OCI-LY7 (cell line): ENCODE measurements around the gene CIROP. TPM values are rescaled to one million over a fixed set of nuclear protein-coding genes. Genes with fewer than 3 reads are reported as not detected.

ENCODE experiments used
- BruUV-seq: library from RNA; stranded (reverse); fragments of 400-500 nt; replicated peaks from 2 replicates; lab custom pipeline; 2021; lab: Mats Ljungman, UMichigan
- CTCF ChIA-PET: fragments of 300-600 bp; sonication (Branson Sonifier 250); formaldehyde crosslinking; loops from one replicate; lab custom pipeline; 2022; ENCODE audit warnings: antibody characterized with exemption; ENCODE audit not compliant: unreplicated experiment; lab: Charles Lee
- POLR2A ChIA-PET: fragments of 300-600 bp; sonication (Branson Sonifier 250); formaldehyde crosslinking; loops from one replicate; lab custom pipeline; 2022; ENCODE audit warnings: antibody characterized with exemption; lab: Charles Lee
- DNase-seq: peaks from one replicate; pipeline ENCODE4 v3.0.0-alpha.2; 2015; ENCODE audit warnings: low spot score
- H2AFZ ChIP-seq: fragments of 200-600 bp; sonication (generic), shearing (Covaris generic); 2 replicates; pipeline ENCODE4 v1.6.1; 2014; ENCODE audit warnings: mild to moderate bottlenecking, antibody characterized with exemption, low read length, moderate library complexity
- H3K27ac ChIP-seq: fragments of 200-600 bp; sonication (generic); 2 replicates; pipeline ENCODE4 v1.5.1; 2014; ENCODE audit warnings: mixed run types, low read depth, mild to moderate bottlenecking, moderate library complexity, low read length, inconsistent platforms; ENCODE audit not compliant: poor library complexity, severe bottlenecking
- H3K36me3 ChIP-seq: fragments of 200-600 bp; sonication (generic); 2 replicates; pipeline ENCODE4 v1.6.1; 2014; ENCODE audit warnings: mild to moderate bottlenecking, antibody characterized with exemption, low read length, moderate library complexity, mixed read lengths; ENCODE audit not compliant: insufficient read depth
- H3K4me1 ChIP-seq: fragments of 200-600 bp; sonication (generic); 2 replicates; pipeline ENCODE4 v1.5.1; 2014; ENCODE audit warnings: mild to moderate bottlenecking, low read length; ENCODE audit not compliant: insufficient read depth, poor library complexity, severe bottlenecking
- H3K4me2 ChIP-seq: fragments of 200-600 bp; sonication (generic); 2 replicates; pipeline ENCODE4 v1.6.1; 2014; ENCODE audit warnings: mild to moderate bottlenecking, low read length
- H3K4me3 ChIP-seq: fragments of 200-600 bp; sonication (generic); 2 replicates; pipeline ENCODE4 v1.5.1; 2014; ENCODE audit warnings: mild to moderate bottlenecking, low read depth, low read length; ENCODE audit not compliant: poor library complexity, severe bottlenecking
- H3K79me2 ChIP-seq: fragments of 200-600 bp; sonication (generic); 2 replicates; pipeline ENCODE4 v1.6.1; 2016; ENCODE audit warnings: low read depth, mild to moderate bottlenecking, low read length, moderate library complexity, mixed read lengths; ENCODE audit not compliant: insufficient read depth
- H3K9me2 ChIP-seq: fragments of 200-600 bp; sonication (generic); 2 replicates; pipeline ENCODE4 v1.6.1; 2016; ENCODE audit warnings: mild to moderate bottlenecking, low read length, mixed read lengths; ENCODE audit not compliant: insufficient read depth
- H3K9me3 ChIP-seq: fragments of 200-600 bp; sonication (generic); 2 replicates; pipeline ENCODE4 v1.6.1; 2014; ENCODE audit warnings: mild to moderate bottlenecking, mixed run types, low read length, mixed read lengths
- H4K20me1 ChIP-seq: fragments of 200-600 bp; sonication (generic); 2 replicates; pipeline ENCODE4 v1.6.1; 2014; ENCODE audit warnings: mild to moderate bottlenecking, antibody characterized with exemption, low read length, moderate library complexity, mixed read lengths; ENCODE audit not compliant: insufficient read depth
- CTCF ChIP-seq: fragments of 200-600 bp; sonication (generic); conservative IDR thresholded peaks from 2 replicates; pipeline ENCODE4 v1.5.1; 2014; ENCODE audit warnings: mild to moderate bottlenecking, antibody characterized with exemption, low read length, moderate library complexity, mixed read lengths
- EZH2phosphoT487 ChIP-seq: fragments of 200-600 bp; sonication (generic); IDR thresholded peaks from 2 replicates; pipeline ENCODE4 v1.6.1; 2018; ENCODE audit warnings: low read depth, borderline replicate concordance, mild to moderate bottlenecking, mixed run types, antibody characterized with exemption, low read length, moderate library complexity, mixed read lengths
- intact Hi-C: fragments of 100-400 bp; cut with micrococcal nuclease; formaldehyde crosslinking; loops from one replicate; pipeline ENCODE4 v1.10.0; 2022; ENCODE audit not compliant: unreplicated experiment
- total RNA-seq, 2 experiments: library from RNA; depleted of rRNA in 1 of 2; stranded (reverse); fragments of >200 nt in 1 of 2; shearing (Covaris generic) in 1 of 2; gene quantifications; 2 replicates each; pipeline ENCODE4 v1.2.3, GENCODE V29; 2014 to 2022

Gene CIROP
- total RNA-seq, 2 experiments from 2014 or later, result not detected

- DNase-seq, result peak; percentile 72
- Histone ChIP-seq H3K9me3 (no peaks in the 10 kb centered on the region), H3K4me3 (peak within 1 kb of the TSS; percentile 62), H3K9me2 (no peaks in the 10 kb centered on the region), H3K36me3 (peaks cover 36% of the 10 kb centered on the region), H3K4me1 (peaks cover 27% of the 10 kb centered on the region), H3K27ac (no peak within 1 kb of the TSS), H4K20me1 (no peaks in the 10 kb centered on the region), H2AFZ (0 out of 2 replicates have a peak within 1 kb of the TSS, but pooled peaks have one; percentile 36), H3K4me2 (peak within 1 kb of the TSS; percentile 85), H3K79me2 (no peaks in the 10 kb centered on the region)
- ChIA-PET POLR2A (interaction anchor here (0.6 to 1.0 kb wide), 3 partner anchors 51 to 88 kb away, joined by 3 read pairs; no protein-coding TSS in a partner anchor), CTCF (interaction anchor here (0.6 to 2.3 kb wide), 9 partner anchors 12 to 461 kb away, joined by 3 to 18 read pairs (median 4); no protein-coding TSS in a partner anchor)
- intact Hi-C loops, result loop anchor here (10.0 kb wide), 1 partner anchor 482 kb away; no protein-coding TSS in a partner anchor
- no TSS peak for BruUV-seq
- no peak for TF ChIP-seq CTCF
- no peak for TF ChIP-seq EZH2phosphoT487
Measured at GRCh38 chr14:23056956-23057756, 47.6 kb downstream of the CIROP start, which contains the start of gene CDH24. Gene CDH24 (minus strand): TSS chr14:23057520. CDS start chr14:23055733, 1,787 bp downstream.

- TF ChIP-seq CTCF, result peak; percentile 93
- no peak for TF ChIP-seq EZH2phosphoT487
- peak; percentile 81 for DNase-seq
- Histone ChIP-seq H3K79me2 (no peaks in the 10 kb centered on the region), H2AFZ (0 out of 2 replicates have a peak overlapping the region, but pooled peaks have one; percentile 36), H3K27ac (no peak overlapping the region), H3K4me1 (peaks cover 27% of the 10 kb centered on the region), H4K20me1 (no peaks in the 10 kb centered on the region), H3K9me2 (no peaks in the 10 kb centered on the region), H3K4me2 (peak overlapping the region; percentile 85), H3K36me3 (peaks cover 30% of the 10 kb centered on the region), H3K9me3 (no peaks in the 10 kb centered on the region), H3K4me3 (peak overlapping the region; percentile 2)
- intact Hi-C loops, result loop anchor here (10.0 kb wide), 1 partner anchor 482 kb away; no protein-coding TSS in a partner anchor
- no TSS peak for BruUV-seq
- CTCF ChIA-PET, result interaction anchor here (0.6 to 1.0 kb wide), 3 partner anchors 22 to 70 kb away, joined by 3 to 5 read pairs (median 3); no protein-coding TSS in a partner anchor
- POLR2A ChIA-PET, result no interaction called here
Measured at GRCh38 chr14:23056145-23056955, 48.4 kb downstream of the CIROP start.
